Measurements from ENCODE around the gene OPCML. TPM values are rescaled to one million over a fixed set of nuclear protein-coding genes. Genes with fewer than 3 reads are reported as not detected.

The OPCML gene
- total and polyA plus RNA-seq, 4 donors: under 0.01 to 0.01 TPM; not detected in 2

- 82% methylated on average over 7 of the region's 7 CpGs for WGBS
- Histone ChIP-seq H3K9ac (ENCODE audit: low read depth in 1 of 2, low read length in 2 of 2) (no peak overlapping the region), H3K27me3 (ENCODE audit: control insufficient read depth in 4 of 4, insufficient read depth in 4 of 4, low read length in 3 of 4) (peaks cover 0 to 2% (median 0%) of the 10 kb centered on the region in 4 donors), H3K27ac (ENCODE audit: low read depth in 1 of 2, low read length in 2 of 2) (no peak overlapping the region), H3K4me3 (ENCODE audit: low read depth in 1 of 3, low read length in 3 of 3) (no peak overlapping the region), H3K4me1 (ENCODE audit: control insufficient read depth in 4 of 4, insufficient read depth in 4 of 4, low read length in 3 of 4) (no peaks in the 10 kb centered on the region), H3K36me3 (ENCODE audit: control insufficient read depth in 4 of 4, insufficient read depth in 3 of 4, low read depth in 1 of 4, low read length in 3 of 4) (no peaks in the 10 kb centered on the region), H3K9me3 (ENCODE audit: control insufficient read depth in 4 of 4, low read length in 3 of 4) (no peaks in the 10 kb centered on the region)
- no peak for TF ChIP-seq GABPA (IDR thresholded peaks at IDR 0.05 in 1 of 2, conservative IDR thresholded peaks at IDR 0.05 in 1 of 2)
- TF ChIP-seq ZBTB33 (IDR thresholded peaks at IDR 0.05): no peak
- no peak for TF ChIP-seq RXRA (IDR thresholded peaks at IDR 0.05)
- TF ChIP-seq FOXA1 (IDR thresholded peaks at IDR 0.05): no peak
- TF ChIP-seq YY1 (IDR thresholded peaks at IDR 0.05): no peak
- TF ChIP-seq RAD21 (IDR thresholded peaks at IDR 0.05): no peak
- TF ChIP-seq REST (IDR thresholded peaks at IDR 0.05): no peak
- TF ChIP-seq SP1 (IDR thresholded peaks at IDR 0.05): no peak
- no peak for TF ChIP-seq CTCF (IDR thresholded peaks at IDR 0.05; ENCODE audit: low read depth, low read length, missing input control)
- TF ChIP-seq EGR1 (IDR thresholded peaks at IDR 0.05; ENCODE audit: low read depth in 2 of 2): no peak
- no peak for TF ChIP-seq FOXA2 (IDR thresholded peaks at IDR 0.05)
- no peak for TF ChIP-seq JUND (IDR thresholded peaks at IDR 0.05)
- no peak for TF ChIP-seq HNF4G (IDR thresholded peaks at IDR 0.05)
- TF ChIP-seq ATF3 (IDR thresholded peaks at IDR 0.05): no peak
- TF ChIP-seq NR2F2 (IDR thresholded peaks at IDR 0.05): no peak
- TF ChIP-seq TAF1 (conservative IDR thresholded peaks at IDR 0.05): no peak
- TF ChIP-seq HNF4A (conservative IDR thresholded peaks at IDR 0.05): no peak
- no peak for TF ChIP-seq MAX (IDR thresholded peaks at IDR 0.05)
- no peak for DNase-seq (ENCODE audit: low spot score)
Observed at GRCh38 chr11:132982772-132983640, 549.3 kb downstream of the OPCML start.
